Thyroid gland (tissue), 4 donors: Measurements from ENCODE around the gene SH3RF1. TPM values are rescaled to one million over a fixed set of nuclear protein-coding genes. Genes with fewer than 3 reads are reported as not detected.

ENCODE experiments used
- DNase-seq, 2 donors: peaks; one replicate each; pipeline ENCODE4 v3.0.0-alpha.2; 2019
- H3K27ac ChIP-seq, 3 donors: fragments of 200-600 bp; sonication (generic); 1 replicate in 2 of 3; 2 replicates in 1 of 3; pipeline ENCODE4 v1.5.1; 2016 to 2019; ENCODE audit warnings: mild to moderate bottlenecking in 1 of 3, moderate library complexity in 1 of 3
- H3K27me3 ChIP-seq: fragments of 200-600 bp; sonication (generic); one replicate; pipeline ENCODE4 v1.5.1; 2019
- H3K36me3 ChIP-seq, 2 donors: fragments of 200-600 bp; sonication (generic); one replicate each; pipeline ENCODE4 v1.5.1; 2016 to 2019
- H3K4me1 ChIP-seq, 2 donors: fragments of 200-600 bp; sonication (generic); one replicate each; pipeline ENCODE4 v1.5.1; 2017 to 2019
- H3K4me3 ChIP-seq, 3 donors: fragments of 200-600 bp; sonication (generic); replicated peaks in 1 of 3; 1 replicate in 2 of 3; 2 replicates in 1 of 3; pipeline ENCODE4 v1.5.1; 2016; ENCODE audit warnings: mild to moderate bottlenecking in 1 of 3
- H3K9me3 ChIP-seq: fragments of 200-600 bp; sonication (generic); one replicate; pipeline ENCODE4 v1.5.1; 2017
- CTCF ChIP-seq, 6 experiments: fragments of 200-600 bp in 3 of 6; fragments of 450-650 bp in 3 of 6; sonication (generic) in 3 of 6; IDR thresholded peaks; one replicate each; pipeline ENCODE4 v1.5.1; 2016 to 2019; ENCODE audit warnings: antibody characterized with exemption in 6 of 6, mild to moderate bottlenecking in 2 of 6, inconsistent platforms in 1 of 6, moderate library complexity in 1 of 6
- POLR2A ChIP-seq, 2 donors: fragments of 450-650 bp; IDR thresholded peaks; one replicate each; pipeline ENCODE4 v1.6.1; 2017; ENCODE audit warnings: antibody characterized with exemption in 2 of 2, mild to moderate bottlenecking in 2 of 2, moderate library complexity in 1 of 2
- WGBS, 2 donors: methylation state at CpG; one replicate each; pipeline ENCODE4 v1.1.5; 2017; 5-methylcytosine and 5-hydroxymethylcytosine counted together
- intact Hi-C: fragments of 100-400 bp; cut with DNase I; formaldehyde crosslinking; loops from one replicate; pipeline ENCODE4 v1.15.1; 2023
- total RNA-seq, 4 donors: library from RNA; depleted of rRNA; stranded (reverse); fragments of >200 nt; gene quantifications; one replicate each; pipeline ENCODE4 v1.2.3, GENCODE V29; 2016

The SH3RF1 gene
- total RNA-seq, 4 donors from 2014 or later = 29.0 to 41.7 (median 32.5) TPM

GRCh38 chr4:169175476-169175875, 95.3 kb downstream of the SH3RF1 start:
- no peak for DNase-seq
- H3K9me3 ChIP-seq = no peaks in the 10 kb centered on the region
- no peaks in the 10 kb centered on the region for H3K36me3 ChIP-seq
- TF ChIP-seq POLR2A (IDR thresholded peaks at IDR 0.05) = no peak
- no peak for TF ChIP-seq CTCF (IDR thresholded peaks at IDR 0.05)
- H3K4me3 ChIP-seq = no peak overlapping the region
- H3K4me1 ChIP-seq = peaks cover 48 to 62% of the 10 kb centered on the region in 2 donors
- intact Hi-C loops = no loop called here
- no peaks in the 10 kb centered on the region for H3K27me3 ChIP-seq
- peak overlapping the region in 2 of 3 donors; percentile 6 to 19 for H3K27ac ChIP-seq
- 74 to 81% methylated on average over 3 of the region's 3 CpGs for WGBS, 2 donors

- Histone ChIP-seq H3K27ac (peak overlapping the region in 2 of 3 donors; percentile 6 to 19), H3K4me3 (no peak overlapping the region), H3K9me3 (no peaks in the 10 kb centered on the region), H3K4me1 (peaks cover 48 to 62% of the 10 kb centered on the region in 2 donors), H3K27me3 (no peaks in the 10 kb centered on the region), H3K36me3 (no peaks in the 10 kb centered on the region)
- intact Hi-C loops = no loop called here
- DNase-seq = no peak
- TF ChIP-seq CTCF (IDR thresholded peaks at IDR 0.05) (no peak), POLR2A (IDR thresholded peaks at IDR 0.05) (no peak)
- WGBS, 2 donors = 86 to 90% methylated on average over 4 of the region's 4 CpGs
Measured at GRCh38 chr4:169175035-169175434, 95.7 kb downstream of the SH3RF1 start.

GRCh38 chr4:169174247-169174646, 96.5 kb downstream of the SH3RF1 start:
- WGBS, 2 donors = 91 to 100% methylated on average over 3 of the region's 3 CpGs
- TF ChIP-seq CTCF (IDR thresholded peaks at IDR 0.05) = no peak
- no peak for TF ChIP-seq POLR2A (IDR thresholded peaks at IDR 0.05)
- Histone ChIP-seq H3K9me3 (no peaks in the 10 kb centered on the region), H3K27ac (peak overlapping the region in 1 of 3 donors; percentile 5), H3K27me3 (no peaks in the 10 kb centered on the region), H3K4me1 (peaks cover 46 to 61% of the 10 kb centered on the region in 2 donors), H3K4me3 (no peak overlapping the region), H3K36me3 (no peaks in the 10 kb centered on the region)
- DNase-seq = no peak
- intact Hi-C loops = no loop called here

GRCh38 chr4:169167957-169168858, 102.5 kb downstream of the SH3RF1 start:
- Histone ChIP-seq H3K27me3 (no peaks in the 10 kb centered on the region), H3K4me1 (peaks cover 41 to 55% of the 10 kb centered on the region in 2 donors), H3K36me3 (no peaks in the 10 kb centered on the region), H3K4me3 (no peak overlapping the region), H3K27ac (peak overlapping the region in 1 of 3 donors; percentile 67), H3K9me3 (no peaks in the 10 kb centered on the region)
- intact Hi-C loops = no loop called here
- 73 to 74% methylated on average over 2 of the region's 2 CpGs for WGBS, 2 donors
- DNase-seq = peak in 1 of 2 donors; percentile 39
- TF ChIP-seq CTCF (IDR thresholded peaks at IDR 0.05) = no peak
- TF ChIP-seq POLR2A (IDR thresholded peaks at IDR 0.05) = no peak
